Osteocyte (in vitro differentiated cells): ENCODE results near the gene MEF2C. TPM values are rescaled to one million over a fixed set of nuclear protein-coding genes. Genes with fewer than 3 reads are reported as not detected.

Source experiments
- DNase-seq: peaks from one replicate; pipeline ENCODE4 v3.0.0; 2021; ENCODE audit warnings: mixed read lengths; ENCODE audit not compliant: unreplicated experiment; ENCODE audit errors: extremely low spot score
- H3K27ac Mint-ChIP-seq: one replicate; pipeline ENCODE4 v1.8.0; 2021; ENCODE audit warnings: mild to moderate bottlenecking, mixed read lengths; ENCODE audit not compliant: unreplicated experiment
- H3K27me3 Mint-ChIP-seq: one replicate; pipeline ENCODE4 v1.8.0; 2021; ENCODE audit warnings: mixed read lengths; ENCODE audit not compliant: unreplicated experiment
- H3K36me3 Mint-ChIP-seq: one replicate; pipeline ENCODE4 v1.8.0; 2021; ENCODE audit warnings: mixed read lengths; ENCODE audit not compliant: unreplicated experiment
- H3K4me1 Mint-ChIP-seq: one replicate; pipeline ENCODE4 v1.8.0; 2021; ENCODE audit warnings: mixed read lengths; ENCODE audit not compliant: unreplicated experiment
- H3K4me3 Mint-ChIP-seq: one replicate; pipeline ENCODE4 v1.8.0; 2021; ENCODE audit warnings: mild to moderate bottlenecking, moderate library complexity, mixed read lengths; ENCODE audit not compliant: unreplicated experiment
- H3K9me3 Mint-ChIP-seq: one replicate; pipeline ENCODE4 v1.8.0; 2021; ENCODE audit warnings: mixed read lengths; ENCODE audit not compliant: unreplicated experiment
- total RNA-seq: library from RNA; stranded (reverse); gene quantifications from 2 replicates; pipeline ENCODE4 v1.2.1, GENCODE V29; 2021
- TF ChIP-seq, protein P1 (sequence below): fragments of 200-600 bp; sonication (generic); IDR thresholded peaks from 2 replicates; pipeline ENCODE4 v1.5.0; 2021; ENCODE audit warnings: antibody characterized with exemption, mild to moderate bottlenecking, moderate library complexity

Gene MEF2C
- total RNA-seq, 1 donor from 2014 or later, result 9.4 TPM

- H3K4me1 Mint-ChIP-seq, result peaks cover 15% of the 10 kb centered on the region
- no peaks in the 10 kb centered on the region for H3K9me3 Mint-ChIP-seq
- peak overlapping the region; percentile 34 for H3K27ac Mint-ChIP-seq
- no peaks in the 10 kb centered on the region for H3K27me3 Mint-ChIP-seq
- no peak for DNase-seq
- no peaks in the 10 kb centered on the region for H3K36me3 Mint-ChIP-seq
- H3K4me3 Mint-ChIP-seq, result peak overlapping the region; percentile 76
- TF ChIP-seq, protein P1, sequence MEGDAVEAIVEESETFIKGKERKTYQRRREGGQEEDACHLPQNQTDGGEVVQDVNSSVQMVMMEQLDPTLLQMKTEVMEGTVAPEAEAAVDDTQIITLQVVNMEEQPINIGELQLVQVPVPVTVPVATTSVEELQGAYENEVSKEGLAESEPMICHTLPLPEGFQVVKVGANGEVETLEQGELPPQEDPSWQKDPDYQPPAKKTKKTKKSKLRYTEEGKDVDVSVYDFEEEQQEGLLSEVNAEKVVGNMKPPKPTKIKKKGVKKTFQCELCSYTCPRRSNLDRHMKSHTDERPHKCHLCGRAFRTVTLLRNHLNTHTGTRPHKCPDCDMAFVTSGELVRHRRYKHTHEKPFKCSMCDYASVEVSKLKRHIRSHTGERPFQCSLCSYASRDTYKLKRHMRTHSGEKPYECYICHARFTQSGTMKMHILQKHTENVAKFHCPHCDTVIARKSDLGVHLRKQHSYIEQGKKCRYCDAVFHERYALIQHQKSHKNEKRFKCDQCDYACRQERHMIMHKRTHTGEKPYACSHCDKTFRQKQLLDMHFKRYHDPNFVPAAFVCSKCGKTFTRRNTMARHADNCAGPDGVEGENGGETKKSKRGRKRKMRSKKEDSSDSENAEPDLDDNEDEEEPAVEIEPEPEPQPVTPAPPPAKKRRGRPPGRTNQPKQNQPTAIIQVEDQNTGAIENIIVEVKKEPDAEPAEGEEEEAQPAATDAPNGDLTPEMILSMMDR, result no peak
Observed at GRCh38 chr5:88889189-88890069, 6.4 kb upstream of the MEF2C start.

DNA sequence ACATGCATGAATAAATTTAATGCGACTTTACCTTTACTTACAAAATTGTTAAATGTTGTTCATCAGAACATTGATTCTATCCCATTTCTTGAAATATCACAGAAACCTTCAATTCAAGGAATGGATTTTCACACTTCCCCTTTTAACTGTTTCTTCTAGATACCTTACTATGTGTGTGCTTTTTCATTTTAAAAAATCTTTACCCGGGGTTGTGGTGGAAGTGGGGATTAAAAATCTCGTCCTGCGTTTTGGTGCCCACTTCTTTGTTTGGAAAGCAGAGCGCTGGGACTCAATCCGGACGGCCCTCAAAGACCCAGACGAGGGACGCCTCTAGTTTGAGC is 5.8 kb upstream of the MEF2C start:
- peaks cover 15% of the 10 kb centered on the region for H3K4me1 Mint-ChIP-seq
- H3K27me3 Mint-ChIP-seq, result no peaks in the 10 kb centered on the region
- H3K36me3 Mint-ChIP-seq, result no peaks in the 10 kb centered on the region
- H3K4me3 Mint-ChIP-seq, result peak overlapping the region; percentile 76
- TF ChIP-seq, protein P1, result no peak
- H3K9me3 Mint-ChIP-seq, result no peaks in the 10 kb centered on the region
- H3K27ac Mint-ChIP-seq, result peak overlapping the region; percentile 34
- no peak for DNase-seq

GRCh38 chr5:88888291-88888690 is 5.3 kb upstream of the MEF2C start:
- Mint-ChIP-seq H3K36me3 (no peaks in the 10 kb centered on the region), H3K9me3 (no peaks in the 10 kb centered on the region), H3K27ac (no peak overlapping the region), H3K4me1 (peaks cover 15% of the 10 kb centered on the region), H3K4me3 (peak overlapping the region; percentile 76), H3K27me3 (no peaks in the 10 kb centered on the region)
- TF ChIP-seq, protein P1, result no peak
- no peak for DNase-seq

DNA sequence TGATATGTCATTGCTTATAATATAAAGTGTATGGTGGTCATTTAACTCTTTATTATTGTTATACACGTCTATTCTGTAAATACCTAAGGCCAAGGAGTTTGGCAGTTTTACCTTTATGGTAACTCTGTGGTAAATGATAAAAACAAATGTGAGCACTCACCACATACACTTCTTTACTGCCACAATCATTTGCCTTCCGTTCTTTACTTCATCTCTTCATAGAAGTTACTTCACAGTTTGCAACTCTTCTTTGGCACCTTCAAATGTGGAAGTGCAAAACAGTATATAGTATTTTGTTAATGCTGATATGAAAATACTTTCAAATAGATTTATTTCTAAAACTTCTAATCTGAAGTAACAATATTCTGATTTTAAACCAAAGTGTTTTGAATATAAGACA is 4.4 kb upstream of the MEF2C start:
- Mint-ChIP-seq H3K4me1 (peaks cover 17% of the 10 kb centered on the region), H3K36me3 (no peaks in the 10 kb centered on the region), H3K27me3 (no peaks in the 10 kb centered on the region), H3K9me3 (no peaks in the 10 kb centered on the region), H3K4me3 (no peak overlapping the region), H3K27ac (no peak overlapping the region)
- DNase-seq, result no peak
- TF ChIP-seq, protein P1, result no peak

DNA sequence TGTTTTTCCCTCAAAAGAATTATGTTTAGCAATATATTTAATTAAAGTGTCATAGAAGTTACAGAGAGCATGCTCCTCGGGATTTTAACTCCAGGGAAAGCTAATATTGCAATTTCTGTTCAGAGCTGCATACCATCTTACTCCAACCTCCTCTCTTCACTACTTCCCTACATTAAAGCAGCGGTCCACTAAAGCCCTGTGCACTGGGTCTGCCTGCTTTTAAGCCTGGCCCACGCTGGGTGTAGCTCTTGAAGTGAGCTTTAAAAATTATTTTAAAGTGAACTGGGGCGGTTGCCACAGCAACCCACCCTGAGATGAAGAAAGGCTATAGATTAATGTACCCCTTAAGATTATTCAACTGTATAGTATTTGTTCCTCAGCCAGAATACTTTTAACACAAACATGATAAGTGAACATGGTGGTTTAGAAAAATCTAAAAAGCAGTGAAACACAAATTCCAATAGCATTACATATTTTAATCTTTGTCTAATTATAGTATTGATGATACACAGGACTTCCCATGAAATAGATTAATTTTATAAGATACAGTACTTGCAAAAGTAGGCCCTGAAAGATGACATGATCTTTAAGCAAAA is 3.9 kb upstream of the MEF2C start:
- no peaks in the 10 kb centered on the region for H3K9me3 Mint-ChIP-seq
- H3K27me3 Mint-ChIP-seq, result no peaks in the 10 kb centered on the region
- H3K4me1 Mint-ChIP-seq, result peaks cover 21% of the 10 kb centered on the region
- no peaks in the 10 kb centered on the region for H3K36me3 Mint-ChIP-seq
- no peak overlapping the region for H3K27ac Mint-ChIP-seq
- TF ChIP-seq, protein P1, result no peak
- no peak overlapping the region for H3K4me3 Mint-ChIP-seq
- no peak for DNase-seq
